ENCODE data around the gene NDUFAF7.

DNA sequence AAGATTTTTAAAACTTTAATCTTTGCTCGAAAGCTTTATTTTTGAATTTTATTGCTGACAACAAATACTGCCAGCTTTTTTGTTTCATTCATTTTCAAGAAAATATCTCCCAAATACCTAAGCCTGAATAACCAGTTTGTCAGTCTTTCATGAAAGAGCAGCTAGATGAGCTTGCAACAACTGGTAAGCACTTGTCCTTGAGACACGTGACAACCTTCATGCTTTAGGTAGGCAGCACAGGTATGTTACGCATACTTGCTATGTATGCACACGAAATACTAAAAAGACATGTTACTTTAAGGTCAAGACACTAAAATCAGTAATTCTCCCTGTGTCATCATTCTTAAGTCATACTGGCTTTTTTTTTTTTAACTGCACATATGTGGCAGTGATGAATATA lies 12.4 kb upstream of the NDUFAF7 start:
- TF ChIP-seq, protein P1, sequence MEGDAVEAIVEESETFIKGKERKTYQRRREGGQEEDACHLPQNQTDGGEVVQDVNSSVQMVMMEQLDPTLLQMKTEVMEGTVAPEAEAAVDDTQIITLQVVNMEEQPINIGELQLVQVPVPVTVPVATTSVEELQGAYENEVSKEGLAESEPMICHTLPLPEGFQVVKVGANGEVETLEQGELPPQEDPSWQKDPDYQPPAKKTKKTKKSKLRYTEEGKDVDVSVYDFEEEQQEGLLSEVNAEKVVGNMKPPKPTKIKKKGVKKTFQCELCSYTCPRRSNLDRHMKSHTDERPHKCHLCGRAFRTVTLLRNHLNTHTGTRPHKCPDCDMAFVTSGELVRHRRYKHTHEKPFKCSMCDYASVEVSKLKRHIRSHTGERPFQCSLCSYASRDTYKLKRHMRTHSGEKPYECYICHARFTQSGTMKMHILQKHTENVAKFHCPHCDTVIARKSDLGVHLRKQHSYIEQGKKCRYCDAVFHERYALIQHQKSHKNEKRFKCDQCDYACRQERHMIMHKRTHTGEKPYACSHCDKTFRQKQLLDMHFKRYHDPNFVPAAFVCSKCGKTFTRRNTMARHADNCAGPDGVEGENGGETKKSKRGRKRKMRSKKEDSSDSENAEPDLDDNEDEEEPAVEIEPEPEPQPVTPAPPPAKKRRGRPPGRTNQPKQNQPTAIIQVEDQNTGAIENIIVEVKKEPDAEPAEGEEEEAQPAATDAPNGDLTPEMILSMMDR (conservative IDR thresholded peaks at IDR 0.05 in 1 of 2, IDR thresholded peaks at IDR 0.05 in 1 of 2; ENCODE audit: extremely low read depth in 1 of 2, insufficient read depth in 1 of 2, low read depth in 1 of 2, low read length in 2 of 2), result no peak
- no peak for TF ChIP-seq EZH2 (IDR thresholded peaks at IDR 0.05; ENCODE audit: borderline replicate concordance, low read length)

All from mammary epithelial cell (primary cell).